ENCODE data around the gene GRM7.
"Not testable (repeated sequence)": the region's sequence is repeated elsewhere in the genome, so short reads cannot be mapped to it uniquely, and the experiment has no call there.

Gene GRM7

DNA sequence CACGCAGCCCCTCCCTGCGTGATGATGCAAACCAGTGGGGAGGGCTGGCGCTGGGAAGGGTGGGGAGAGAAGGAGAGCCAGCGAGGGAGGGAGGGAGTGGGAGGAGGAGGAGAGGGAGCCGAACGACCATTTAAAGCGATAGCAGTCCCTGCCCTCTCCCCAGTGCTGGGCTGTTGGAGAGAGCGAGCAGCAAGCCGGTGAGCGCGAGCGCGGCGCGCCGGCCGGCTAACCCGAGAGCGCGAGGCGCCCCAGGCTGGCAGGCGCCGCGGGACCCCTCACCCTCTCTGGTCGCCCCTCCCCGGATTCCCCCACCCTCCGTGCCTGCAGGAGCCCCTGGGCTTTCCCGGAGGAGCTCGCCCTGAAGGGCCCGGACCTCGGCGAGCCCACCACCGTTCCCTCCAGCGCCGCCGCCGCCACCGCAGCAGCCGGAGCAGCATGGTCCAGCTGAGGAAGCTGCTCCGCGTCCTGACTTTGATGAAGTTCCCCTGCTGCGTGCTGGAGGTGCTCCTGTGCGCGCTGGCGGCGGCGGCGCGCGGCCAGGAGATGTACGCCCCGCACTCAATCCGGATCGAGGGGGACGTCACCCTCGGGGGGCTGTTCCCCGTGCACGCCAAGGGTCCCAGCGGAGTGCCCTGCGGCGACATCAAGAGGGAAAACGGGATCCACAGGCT is at the start of gene GRM7:
GRM7 (plus strand) TSS at position 162 of the 671 bp plus-strand sequence.
- in situ Hi-C loops (cut with MboI; ENCODE audit: low sequenced_read_pairs), result no loop called here

DNA sequence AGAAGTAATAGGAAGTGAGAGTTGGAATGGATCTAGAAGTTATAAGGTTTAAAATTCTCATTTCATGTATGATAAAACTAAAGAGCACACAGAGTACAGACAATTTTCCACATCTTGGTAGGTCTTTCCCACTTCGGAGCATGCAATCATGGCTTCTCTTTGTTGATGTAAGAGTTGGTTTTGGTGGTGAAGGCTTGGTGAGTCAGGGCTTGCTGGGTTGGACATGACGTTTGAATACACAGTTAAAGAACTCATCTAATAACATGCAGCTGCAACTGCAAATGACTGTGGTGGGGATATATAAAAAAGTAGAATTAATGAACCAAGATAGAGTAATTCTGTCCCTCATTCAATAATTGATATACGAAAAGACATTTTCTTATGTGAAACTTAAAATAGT is 39.5 kb upstream of the GRM7 start:
- in situ Hi-C loops (cut with MboI; ENCODE audit: low sequenced_read_pairs), result no loop called here

DNA sequence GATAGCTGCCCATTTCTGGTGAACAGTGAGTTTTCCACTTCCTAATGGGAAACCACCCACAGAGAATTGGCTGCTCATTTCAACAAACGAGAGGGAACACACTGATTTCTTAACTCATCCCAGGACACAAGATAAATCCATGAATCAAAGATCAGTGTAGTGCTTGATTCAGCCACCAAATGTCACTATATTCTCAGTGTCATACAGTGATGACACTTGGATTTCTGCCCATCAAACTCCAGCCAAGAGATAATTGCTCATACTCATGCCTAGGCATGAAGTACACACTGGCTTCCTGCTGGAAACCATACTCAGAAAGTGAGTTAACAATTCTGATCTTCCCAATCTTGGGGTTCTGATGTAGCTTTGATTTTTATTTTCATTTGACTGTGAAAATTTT is 35.4 kb upstream of the GRM7 start:
- in situ Hi-C loops (cut with MboI; ENCODE audit: low sequenced_read_pairs), result no loop called here

DNA sequence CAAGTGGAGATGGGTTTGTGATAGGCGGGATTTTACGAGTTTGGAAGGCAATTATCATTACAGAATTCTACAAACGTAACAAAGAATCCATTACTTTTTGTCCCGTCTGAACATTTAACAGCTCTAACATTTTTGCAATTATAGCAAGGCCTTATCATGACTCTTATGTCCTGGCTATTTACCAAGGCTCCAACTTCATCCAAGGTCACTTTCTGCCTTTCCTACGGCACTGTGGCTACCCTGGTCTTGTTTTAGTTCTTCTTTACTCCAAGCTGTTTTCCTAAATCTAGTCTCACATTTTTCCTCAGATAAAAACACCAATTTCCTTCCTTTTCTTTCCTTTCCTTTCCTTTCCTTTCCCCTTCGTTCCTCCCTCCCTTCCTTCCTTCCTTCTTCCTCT is 33.5 kb upstream of the GRM7 start:
- in situ Hi-C loops (cut with MboI; ENCODE audit: low sequenced_read_pairs), result no loop called here

DNA sequence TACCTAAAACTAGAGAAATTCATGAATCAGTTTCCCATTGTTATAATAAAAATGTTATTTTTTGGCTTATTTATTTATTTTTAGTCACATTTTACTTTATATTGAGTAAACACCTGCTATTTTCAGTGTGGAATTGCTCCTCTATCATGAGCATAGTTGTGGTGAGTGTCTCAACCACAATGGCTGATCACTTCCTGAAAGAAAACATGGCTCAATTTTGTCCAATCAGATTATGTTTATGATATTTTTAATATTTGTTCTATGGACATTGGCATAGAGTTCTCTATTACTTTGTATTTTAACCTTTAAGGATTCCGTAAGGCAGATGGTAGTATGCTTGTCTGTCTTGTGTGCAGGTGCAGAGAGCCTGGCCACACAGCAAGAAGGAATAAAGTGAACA is 16.2 kb upstream of the GRM7 start:
- in situ Hi-C loops (cut with MboI; ENCODE audit: low sequenced_read_pairs), result no loop called here

DNA sequence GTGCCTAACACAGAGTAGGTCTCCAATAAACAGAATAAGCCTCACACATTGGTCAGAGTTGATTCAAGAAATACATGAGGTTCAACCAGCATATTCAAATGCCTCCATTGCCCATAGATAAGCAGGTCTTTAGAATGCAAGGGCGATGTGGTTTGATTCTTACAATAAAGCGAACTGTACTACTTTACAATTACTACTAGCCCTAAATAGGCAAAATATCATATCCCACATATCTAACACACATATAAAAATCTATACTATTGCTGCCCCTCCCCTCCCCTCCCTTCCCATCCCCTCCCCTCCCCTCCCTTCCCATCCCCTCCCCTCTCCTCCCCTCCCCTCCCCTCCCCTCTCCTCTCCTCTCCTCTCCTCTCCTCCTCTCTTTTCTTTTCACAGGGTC is 6.7 kb upstream of the GRM7 start:
- in situ Hi-C loops (cut with MboI; ENCODE audit: low sequenced_read_pairs), result no loop called here

DNA sequence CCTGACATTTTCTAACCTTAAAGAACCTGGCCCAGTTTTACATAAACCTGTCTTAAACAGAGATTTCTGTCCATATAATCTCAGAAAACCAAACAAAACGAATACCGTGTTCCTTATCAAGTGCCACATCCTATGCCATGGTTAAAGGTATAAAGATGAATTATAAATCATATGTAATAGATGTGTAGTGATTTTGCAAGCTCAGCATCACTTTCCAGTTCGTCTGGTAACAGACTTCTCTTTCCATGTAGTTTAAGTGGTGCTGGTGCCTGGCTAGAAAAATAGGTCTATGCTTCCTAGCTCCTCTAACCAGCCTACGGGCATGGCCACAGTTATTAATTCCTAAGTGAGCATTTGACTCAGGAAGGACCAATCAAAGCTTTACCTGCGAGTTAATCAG is 3.4 kb upstream of the GRM7 start:
- in situ Hi-C loops (cut with MboI; ENCODE audit: low sequenced_read_pairs), result no loop called here

DNA sequence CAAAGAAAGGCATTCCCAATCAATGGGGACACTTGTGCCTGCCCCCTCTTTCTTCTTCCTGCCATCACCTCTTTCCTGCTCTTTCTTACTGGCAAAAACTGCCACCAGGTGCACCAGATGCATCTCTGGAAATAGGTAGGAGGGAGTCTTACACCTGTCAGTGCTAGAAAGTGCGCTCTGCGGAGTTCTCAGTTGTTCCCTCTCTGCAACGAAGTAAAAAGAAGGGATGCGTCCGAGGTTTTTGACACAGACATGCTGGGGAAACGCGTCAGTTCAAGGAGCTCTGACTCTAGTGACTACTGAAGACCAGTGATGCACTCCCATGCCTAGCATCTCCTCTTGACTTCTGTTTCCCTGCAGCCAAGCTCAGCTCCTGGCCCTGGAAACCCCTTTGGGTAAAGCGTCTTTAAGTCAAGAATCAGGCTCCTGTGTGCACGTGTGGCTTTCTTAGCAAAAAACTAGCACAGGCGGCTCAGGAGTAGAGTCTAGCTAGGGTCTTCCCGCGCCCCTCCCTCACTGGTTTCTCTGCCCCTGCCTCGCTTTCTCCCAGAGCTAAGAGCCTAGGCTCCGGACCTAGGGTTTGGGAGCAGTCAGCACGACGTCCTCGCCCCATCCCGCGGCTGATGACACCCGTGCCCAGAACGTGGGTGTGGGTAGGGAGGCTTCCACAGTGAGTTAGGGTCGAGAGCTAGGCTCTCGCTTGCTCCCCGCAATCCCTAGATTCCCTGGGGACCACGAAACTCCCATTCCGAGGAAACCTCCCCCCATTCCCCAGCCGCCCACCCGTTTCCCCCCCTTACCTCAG is 564 bp upstream of the GRM7 start:
- in situ Hi-C loops (cut with MboI; ENCODE audit: low sequenced_read_pairs), result no loop called here

DNA sequence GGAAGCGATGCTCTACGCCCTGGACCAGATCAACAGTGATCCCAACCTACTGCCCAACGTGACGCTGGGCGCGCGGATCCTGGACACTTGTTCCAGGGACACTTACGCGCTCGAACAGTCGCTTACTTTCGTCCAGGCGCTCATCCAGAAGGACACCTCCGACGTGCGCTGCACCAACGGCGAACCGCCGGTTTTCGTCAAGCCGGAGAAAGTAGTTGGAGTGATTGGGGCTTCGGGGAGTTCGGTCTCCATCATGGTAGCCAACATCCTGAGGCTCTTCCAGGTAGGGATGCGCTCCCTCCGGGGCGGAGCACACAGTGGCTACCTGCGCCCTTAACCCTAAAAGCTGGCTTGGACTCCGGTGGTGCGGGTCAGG is 698 bp downstream of the GRM7 start:
- in situ Hi-C loops (cut with MboI; ENCODE audit: low sequenced_read_pairs), result no loop called here

DNA sequence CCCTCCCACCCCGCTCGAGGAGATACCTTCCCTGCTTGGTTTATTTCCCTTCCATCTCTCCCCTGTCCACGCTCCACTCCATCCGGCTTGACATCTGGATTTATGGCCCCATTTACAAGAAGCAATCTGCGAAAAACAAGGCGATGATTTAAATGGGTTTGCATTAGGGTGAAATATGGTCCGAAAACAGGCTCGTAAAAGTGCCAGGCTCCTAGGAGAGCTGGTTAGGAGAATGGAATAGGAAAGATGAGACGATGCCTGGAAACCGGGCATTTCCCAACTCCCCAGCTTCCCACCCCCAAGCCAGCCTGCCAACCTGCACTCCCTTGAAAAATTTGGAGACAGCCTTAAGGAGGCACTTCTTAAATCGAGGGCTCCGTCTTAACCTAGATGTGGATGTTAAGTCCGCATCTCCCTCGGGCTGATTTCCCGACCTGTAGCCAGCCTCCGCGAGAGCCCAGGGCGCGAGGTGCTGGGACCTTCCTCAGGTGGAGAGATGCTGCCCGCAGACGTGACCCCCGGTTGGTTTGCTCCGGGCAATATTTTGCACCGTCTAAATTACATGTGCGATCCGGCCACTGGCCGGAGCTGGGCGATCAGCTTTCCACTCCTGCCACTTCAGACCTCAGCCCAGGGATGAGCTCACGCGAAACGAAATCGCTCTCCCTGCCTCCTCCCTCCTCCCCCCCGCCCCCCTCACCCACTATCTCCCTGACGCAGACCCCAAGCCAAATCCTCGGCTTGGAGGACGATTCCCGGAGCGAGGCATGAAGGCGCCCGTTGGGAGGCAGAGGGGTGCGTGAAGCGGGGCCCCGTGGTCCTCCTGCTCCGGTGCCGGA is 1.3 kb downstream of the GRM7 start:
- in situ Hi-C loops (cut with MboI; ENCODE audit: low sequenced_read_pairs), result no loop called here

DNA sequence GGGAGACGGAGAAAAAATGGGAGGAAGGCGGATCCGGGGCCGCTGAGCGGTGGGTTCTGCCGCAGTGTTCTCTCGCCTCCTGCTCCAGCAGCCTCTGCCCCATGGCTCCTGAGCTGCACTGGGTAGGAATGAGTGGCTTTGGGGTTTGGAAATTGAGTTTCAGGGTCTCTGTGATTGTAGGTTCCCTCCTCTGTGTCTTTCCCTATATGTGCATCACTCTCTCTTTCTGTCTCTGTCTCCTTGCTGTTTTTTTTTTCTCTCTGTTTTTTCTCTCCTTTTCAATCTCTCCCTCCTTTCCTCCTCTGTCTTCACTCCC is 1.9 kb downstream of the GRM7 start:
- in situ Hi-C loops (cut with MboI; ENCODE audit: low sequenced_read_pairs), result no loop called here

DNA sequence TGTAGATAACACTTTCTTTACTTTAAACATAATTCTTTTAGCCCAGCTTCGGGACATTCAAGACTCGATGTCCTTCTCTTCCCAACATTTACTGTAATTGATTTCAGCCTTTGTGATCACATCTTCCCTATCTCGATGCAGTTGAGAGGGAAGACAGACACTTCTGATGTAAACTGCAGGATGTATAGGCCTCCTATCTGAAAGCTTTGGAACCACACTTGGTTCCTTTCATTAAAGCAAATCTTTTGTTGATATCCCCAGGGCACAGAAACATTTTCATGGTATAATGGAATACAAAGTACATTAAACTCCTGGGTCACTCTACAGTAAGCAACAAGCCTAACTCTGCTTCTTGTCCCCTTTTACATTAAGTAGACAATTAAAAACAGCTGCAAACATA is 6.4 kb downstream of the GRM7 start:
- in situ Hi-C loops (cut with MboI; ENCODE audit: low sequenced_read_pairs), result no loop called here

DNA sequence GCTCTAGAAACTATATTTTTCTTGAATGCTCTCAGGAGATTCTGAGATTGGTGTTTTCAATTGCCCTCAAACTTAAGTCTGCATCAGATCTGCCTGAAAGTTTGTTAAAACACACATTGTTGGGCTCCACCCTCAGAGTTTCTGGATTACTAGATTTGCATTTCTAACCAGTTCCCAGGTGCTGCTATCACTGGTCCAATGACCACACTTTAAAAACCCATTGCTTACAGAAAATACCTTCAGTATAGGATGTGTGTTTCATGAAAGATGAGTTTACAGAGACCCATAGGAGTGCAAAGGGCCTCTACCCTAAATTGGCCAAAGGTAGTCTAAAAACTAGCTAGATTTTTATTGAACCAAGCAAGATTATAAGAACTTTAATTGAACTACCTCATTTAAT is 17.8 kb downstream of the GRM7 start:
- in situ Hi-C loops (cut with MboI; ENCODE audit: low sequenced_read_pairs), result no loop called here

DNA sequence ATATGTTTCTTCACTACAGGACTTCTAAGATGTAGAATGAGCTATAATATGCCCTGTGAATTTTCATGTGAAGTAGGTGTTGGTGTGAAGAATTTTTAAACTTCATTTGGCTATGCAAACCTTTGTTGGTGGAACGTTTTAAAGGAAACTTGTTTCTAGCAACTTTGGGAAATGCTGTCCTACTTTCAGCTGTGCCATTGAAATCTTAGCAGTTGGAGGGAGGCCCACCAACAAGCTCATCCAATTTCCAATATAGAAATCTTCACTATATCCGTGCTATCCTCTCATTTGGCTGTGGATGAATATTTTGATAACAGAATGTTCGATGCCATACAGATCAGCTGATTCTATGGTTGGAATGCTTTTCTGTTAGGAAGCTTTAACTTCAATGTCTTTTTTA is 51.3 kb downstream of the GRM7 start:
- in situ Hi-C loops (cut with MboI; ENCODE audit: low sequenced_read_pairs), result no loop called here

DNA sequence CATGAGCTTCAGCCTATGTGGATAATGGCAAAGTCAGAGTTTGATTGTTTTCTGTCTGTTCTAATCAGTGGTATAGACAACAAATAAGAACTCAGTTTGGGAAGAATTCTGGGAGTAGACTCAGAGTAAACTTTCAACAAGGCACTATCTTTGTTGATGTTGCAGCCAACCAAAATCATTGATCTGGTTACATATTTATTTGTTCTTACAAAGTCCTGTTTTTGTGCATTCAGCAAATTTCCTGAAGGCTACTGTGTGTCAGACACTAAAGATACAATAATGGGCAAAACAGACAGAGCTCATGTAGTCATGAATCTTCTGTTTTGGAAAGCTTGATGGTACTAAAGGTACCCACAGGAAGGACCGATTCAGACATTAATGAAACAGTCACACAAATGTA is 55.0 kb downstream of the GRM7 start:
- in situ Hi-C loops (cut with MboI; ENCODE audit: low sequenced_read_pairs), result no loop called here

DNA sequence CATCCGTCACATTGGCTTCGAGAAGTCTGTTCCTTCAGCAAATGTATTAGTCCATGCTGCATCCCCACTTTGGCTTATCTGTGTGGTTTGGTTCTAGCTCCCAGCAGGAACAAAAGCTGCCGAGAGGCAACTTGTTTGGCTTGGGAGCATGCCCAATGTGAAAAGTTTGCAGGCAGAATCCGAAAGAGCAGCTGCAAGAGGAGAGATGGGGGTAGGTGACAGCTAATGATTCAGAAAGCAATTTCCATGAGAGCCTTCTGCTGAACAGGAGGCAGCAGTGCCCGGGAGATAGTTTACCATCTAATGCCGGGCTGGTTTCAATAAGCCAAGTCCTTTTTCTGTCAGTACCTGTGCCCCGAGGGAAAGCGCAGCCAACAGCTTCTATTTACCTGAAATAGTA is 60.2 kb downstream of the GRM7 start:
- in situ Hi-C loops (cut with MboI; ENCODE audit: low sequenced_read_pairs), result no loop called here

DNA sequence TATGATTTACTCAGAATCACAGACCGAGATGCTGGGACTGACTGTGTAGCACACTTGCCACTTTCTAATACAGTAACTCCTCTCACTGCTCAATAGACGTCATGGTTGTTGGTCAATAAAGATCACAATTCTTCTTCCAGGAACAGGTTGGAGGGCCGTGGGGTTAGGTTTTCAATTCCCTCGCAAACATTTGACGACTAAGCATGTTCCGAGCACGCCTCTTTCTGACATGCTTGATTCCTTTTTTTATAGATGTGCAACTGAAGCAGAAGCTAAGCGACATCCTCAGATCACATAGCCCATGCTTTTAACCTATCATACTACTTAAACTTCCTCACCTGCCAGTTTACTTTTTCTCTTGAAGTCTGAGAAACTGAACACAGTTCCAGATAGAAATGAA is 61.0 kb downstream of the GRM7 start:
- in situ Hi-C loops (cut with MboI; ENCODE audit: low sequenced_read_pairs), result no loop called here

DNA sequence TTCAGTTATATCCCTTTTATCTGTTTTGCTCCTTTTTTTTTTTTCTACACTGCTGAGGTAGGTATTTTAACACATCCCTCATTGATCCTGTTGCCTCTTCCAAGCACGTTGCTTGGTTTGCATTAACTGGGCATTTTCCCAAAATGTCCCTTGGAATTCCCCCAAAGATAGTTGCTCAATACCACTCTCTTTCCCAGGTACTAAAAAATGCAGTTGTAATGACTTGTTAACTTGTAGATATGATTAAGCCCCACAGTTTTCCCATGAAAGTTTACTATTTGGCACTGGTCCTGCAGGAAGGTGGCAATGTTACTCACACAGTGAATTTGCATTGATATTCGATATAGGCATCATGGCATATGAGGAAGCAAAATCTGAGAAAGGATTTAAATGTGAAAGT is 67.1 kb downstream of the GRM7 start:
- in situ Hi-C loops (cut with MboI; ENCODE audit: low sequenced_read_pairs), result no loop called here

DNA sequence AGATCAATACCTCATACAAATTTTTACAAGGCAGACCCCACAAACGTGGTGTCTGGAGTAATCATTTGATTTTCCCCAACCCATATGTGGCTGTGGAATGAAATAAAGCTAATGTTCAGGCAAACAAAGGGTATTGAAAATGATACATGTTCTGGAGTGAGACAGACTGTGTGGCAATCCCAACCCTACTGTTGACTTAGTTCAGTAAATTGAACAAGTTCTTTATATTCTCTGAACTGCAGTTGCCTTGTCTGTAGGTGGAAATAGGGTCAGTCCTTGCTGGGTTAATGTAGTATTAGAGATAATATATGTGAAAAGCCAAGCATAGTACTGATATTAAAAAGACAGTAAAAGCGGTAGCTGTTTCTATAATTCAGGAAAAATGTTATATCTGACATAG is 69.0 kb downstream of the GRM7 start:
- in situ Hi-C loops (cut with MboI; ENCODE audit: low sequenced_read_pairs), result no loop called here

DNA sequence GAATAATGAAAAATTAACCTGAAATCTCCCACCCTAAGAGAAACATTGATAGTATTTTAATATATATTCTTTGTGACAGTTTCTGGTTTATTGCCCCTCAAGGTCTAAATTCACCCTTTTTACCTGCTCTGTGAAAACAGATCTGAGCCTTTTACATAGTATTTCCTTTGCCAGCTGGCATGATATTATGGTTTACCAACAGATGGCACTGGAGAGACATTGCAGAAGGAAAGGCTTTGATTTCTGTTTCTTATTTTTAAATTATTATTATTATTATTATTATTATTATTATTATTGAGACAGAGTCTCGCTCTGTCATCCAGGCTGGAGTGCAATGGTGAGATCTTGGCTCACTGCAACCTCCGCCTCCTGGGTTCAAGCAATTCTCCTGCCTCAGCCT is 74.5 kb downstream of the GRM7 start:
- in situ Hi-C loops (cut with MboI; ENCODE audit: low sequenced_read_pairs), result not testable (repeated sequence)

DNA sequence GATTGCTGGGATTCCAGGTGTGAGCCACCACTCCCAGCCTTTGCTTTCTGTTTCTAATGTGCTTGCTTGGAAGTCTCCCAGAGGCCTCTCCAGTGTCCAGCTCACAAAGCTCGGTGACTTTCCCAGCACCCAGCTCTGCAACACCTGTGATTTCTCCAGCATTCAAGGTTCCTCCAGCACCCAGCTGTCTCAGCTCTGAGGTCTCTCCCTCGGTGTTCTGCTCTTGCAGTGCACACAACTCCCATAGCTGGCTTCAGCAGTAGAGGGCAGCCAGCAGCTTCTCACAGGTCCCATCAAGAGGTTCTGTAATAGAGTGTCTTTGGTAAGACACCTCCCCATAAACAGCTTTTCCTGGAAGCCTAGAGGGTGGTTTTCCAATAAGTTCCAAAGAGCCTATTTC is 75.1 kb downstream of the GRM7 start:
- in situ Hi-C loops (cut with MboI; ENCODE audit: low sequenced_read_pairs), result no loop called here

DNA sequence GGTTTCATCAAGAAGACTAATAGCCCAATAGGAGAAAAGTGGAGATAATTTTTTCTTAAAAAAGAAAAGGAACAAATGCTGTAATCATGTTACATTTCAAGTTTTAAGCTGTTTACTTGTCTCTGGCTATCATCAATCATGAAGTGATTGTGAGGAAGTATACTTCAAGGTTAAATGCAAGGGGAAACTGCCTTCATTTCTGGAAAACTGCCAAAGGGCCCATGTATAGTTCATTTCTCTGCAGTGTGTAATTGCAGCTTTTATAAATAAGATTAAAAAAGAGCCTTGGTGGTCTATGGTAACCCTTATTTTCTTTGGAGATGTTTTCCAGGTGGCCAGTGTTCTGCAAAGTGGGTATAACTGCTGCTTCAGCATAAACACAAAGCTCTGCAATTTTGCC is 101.9 kb downstream of the GRM7 start:
- in situ Hi-C loops (cut with MboI; ENCODE audit: low sequenced_read_pairs), result no loop called here
